Osteoblast (primary cell): ENCODE data around the gene ZMYM5. TPM values are rescaled to one million over a fixed set of nuclear protein-coding genes. Genes with fewer than 3 reads are reported as not detected.
A peak's percentile ranks its signal among the peaks of the same experiment; 100 is the strongest.

Source experiments
- DNase-seq: peaks from one replicate; pipeline ENCODE4 v3.0.0; 2011; ENCODE audit warnings: low spot score, mixed read lengths; ENCODE audit not compliant: insufficient read length; ENCODE audit errors: missing footprints
- H2AFZ ChIP-seq: 2 replicates; pipeline ENCODE4 v1.6.0; 2011; ENCODE audit warnings: mild to moderate bottlenecking, low read length
- H3K27ac ChIP-seq: 2 replicates; pipeline ENCODE4 v1.5.1; 2011; ENCODE audit warnings: mild to moderate bottlenecking, low read depth, low read length, moderate library complexity
- H3K27me3 ChIP-seq: 2 replicates; pipeline ENCODE4 v1.6.0; 2012; ENCODE audit warnings: mild to moderate bottlenecking, control low read depth, inconsistent platforms, low read length, moderate library complexity; ENCODE audit not compliant: insufficient read depth
- H3K36me3 ChIP-seq: 2 replicates; pipeline ENCODE4 v1.5.1; 2011; ENCODE audit warnings: mild to moderate bottlenecking, low read length, control low read depth, moderate library complexity; ENCODE audit not compliant: insufficient read depth
- H3K4me1 ChIP-seq: 2 replicates; pipeline ENCODE4 v1.5.1; 2011; ENCODE audit warnings: mild to moderate bottlenecking, low read length, control low read depth, moderate library complexity; ENCODE audit not compliant: insufficient read depth
- H3K4me2 ChIP-seq: 2 replicates; pipeline ENCODE4 v1.6.0; 2011; ENCODE audit warnings: mild to moderate bottlenecking, low read length; ENCODE audit not compliant: insufficient read depth
- H3K4me3 ChIP-seq: fragments of 200-600 bp; sonication (generic); 3 replicates; pipeline ENCODE4 v1.5.1; 2012; ENCODE audit warnings: mild to moderate bottlenecking, low read length, inconsistent platforms; ENCODE audit not compliant: insufficient read depth
- H3K79me2 ChIP-seq: 2 replicates; pipeline ENCODE4 v1.6.0; 2012; ENCODE audit warnings: mild to moderate bottlenecking, low read length, control low read depth, inconsistent platforms; ENCODE audit not compliant: insufficient read depth
- H3K9me3 ChIP-seq: 2 replicates; pipeline ENCODE4 v1.5.1; 2011; ENCODE audit warnings: low read depth, low read length, control low read depth
- H4K20me1 ChIP-seq: 2 replicates; pipeline ENCODE4 v1.6.0; 2012; ENCODE audit warnings: mild to moderate bottlenecking, low read length, control low read depth; ENCODE audit not compliant: insufficient read depth
- total RNA-seq: library from RNA; depleted of rRNA; stranded (reverse); fragments of >200 nt; gene quantifications from 2 replicates; pipeline ENCODE4 v1.2.3, GENCODE V29; 2012
- TF ChIP-seq, protein P1 (sequence below): IDR thresholded peaks from 2 replicates; pipeline ENCODE4 v1.5.1; 2011; ENCODE audit warnings: mild to moderate bottlenecking, low read depth, low read length, moderate library complexity; ENCODE audit errors: extremely low read depth

ZMYM5 gene
- total RNA-seq, 1 donor = 22.8 TPM

DNA sequence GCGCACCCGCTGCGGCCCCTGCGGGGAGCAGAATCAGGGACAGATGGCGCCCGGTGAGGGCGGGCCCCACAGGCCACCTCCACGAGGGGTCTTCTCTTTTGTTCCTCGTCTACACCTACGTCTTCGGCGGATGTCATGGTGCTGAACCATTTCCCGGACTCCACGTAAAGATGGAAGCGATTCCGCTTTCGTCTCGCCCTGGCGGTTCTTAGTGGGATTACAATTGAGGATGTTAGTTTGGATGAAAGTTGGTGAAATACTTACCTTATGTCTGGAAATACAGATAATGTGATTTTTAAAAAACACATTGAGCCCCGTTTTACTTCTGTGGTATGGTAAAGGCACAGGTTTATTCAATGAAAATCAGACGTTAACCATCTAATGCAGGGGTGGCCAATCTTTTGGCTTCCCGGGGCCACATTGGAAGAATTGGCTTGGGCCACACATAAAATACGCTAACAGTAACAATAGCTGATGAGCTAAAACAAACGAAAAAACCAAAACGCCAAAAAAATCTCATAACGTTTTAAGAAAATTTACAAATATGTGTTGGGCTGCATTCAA lies 1.4 kb upstream of the ZMYM5 start:
- Histone ChIP-seq H3K4me2 (peak overlapping the region; percentile 66), H3K9me3 (no peaks in the 10 kb centered on the region), H3K4me1 (peaks cover 18% of the 10 kb centered on the region), H3K4me3 (peak overlapping the region; percentile 98), H4K20me1 (peaks cover 19% of the 10 kb centered on the region), H3K36me3 (no peaks in the 10 kb centered on the region), H3K79me2 (peaks cover 34% of the 10 kb centered on the region), H3K27ac (peak overlapping the region; percentile 84), H2AFZ (peak overlapping the region; percentile 95), H3K27me3 (no peaks in the 10 kb centered on the region)
- peak; percentile 88 for DNase-seq
- TF ChIP-seq, protein P1, sequence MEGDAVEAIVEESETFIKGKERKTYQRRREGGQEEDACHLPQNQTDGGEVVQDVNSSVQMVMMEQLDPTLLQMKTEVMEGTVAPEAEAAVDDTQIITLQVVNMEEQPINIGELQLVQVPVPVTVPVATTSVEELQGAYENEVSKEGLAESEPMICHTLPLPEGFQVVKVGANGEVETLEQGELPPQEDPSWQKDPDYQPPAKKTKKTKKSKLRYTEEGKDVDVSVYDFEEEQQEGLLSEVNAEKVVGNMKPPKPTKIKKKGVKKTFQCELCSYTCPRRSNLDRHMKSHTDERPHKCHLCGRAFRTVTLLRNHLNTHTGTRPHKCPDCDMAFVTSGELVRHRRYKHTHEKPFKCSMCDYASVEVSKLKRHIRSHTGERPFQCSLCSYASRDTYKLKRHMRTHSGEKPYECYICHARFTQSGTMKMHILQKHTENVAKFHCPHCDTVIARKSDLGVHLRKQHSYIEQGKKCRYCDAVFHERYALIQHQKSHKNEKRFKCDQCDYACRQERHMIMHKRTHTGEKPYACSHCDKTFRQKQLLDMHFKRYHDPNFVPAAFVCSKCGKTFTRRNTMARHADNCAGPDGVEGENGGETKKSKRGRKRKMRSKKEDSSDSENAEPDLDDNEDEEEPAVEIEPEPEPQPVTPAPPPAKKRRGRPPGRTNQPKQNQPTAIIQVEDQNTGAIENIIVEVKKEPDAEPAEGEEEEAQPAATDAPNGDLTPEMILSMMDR = peak; percentile 62

DNA sequence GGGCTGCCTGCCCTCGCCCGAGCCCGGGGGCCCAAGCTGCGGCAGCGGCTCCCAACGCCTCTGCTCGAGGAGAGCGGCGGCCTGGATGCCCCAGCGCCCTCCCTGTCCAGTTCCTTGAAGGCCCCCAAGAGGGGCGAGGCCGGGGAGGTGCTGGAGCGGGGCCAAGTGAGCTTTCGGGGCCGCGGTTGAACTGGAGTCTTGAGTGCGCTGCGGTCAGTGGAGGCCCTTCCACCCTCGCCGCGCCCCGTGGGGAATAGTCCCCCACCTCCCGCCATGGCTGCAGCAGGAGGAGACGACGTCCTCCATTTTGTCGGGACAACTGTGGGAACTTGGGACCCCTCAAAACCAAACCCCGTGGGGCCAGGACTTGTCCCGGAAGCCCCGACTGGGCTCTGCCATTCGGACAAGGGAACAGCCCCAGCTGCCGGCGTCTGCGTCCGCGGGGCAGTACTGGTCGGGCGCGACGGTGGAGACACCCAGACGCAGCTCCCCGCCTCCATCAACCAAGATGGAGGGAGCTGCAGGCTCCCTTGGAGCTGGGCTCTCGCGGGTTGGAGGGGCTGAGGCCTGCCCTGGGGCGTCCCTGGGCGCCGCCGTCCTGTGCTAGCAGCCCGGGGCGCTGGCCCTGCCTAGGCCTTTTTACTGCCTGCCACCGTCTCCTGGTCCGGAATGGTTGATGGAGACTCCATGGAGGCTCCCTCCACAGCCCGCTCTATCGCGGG lies 736 bp upstream of the ZMYM5 start:
- H2AFZ ChIP-seq = peak overlapping the region; percentile 95
- H4K20me1 ChIP-seq = peaks cover 19% of the 10 kb centered on the region
- no peaks in the 10 kb centered on the region for H3K27me3 ChIP-seq
- peak overlapping the region; percentile 84 for H3K27ac ChIP-seq
- peak; percentile 95 for DNase-seq
- H3K36me3 ChIP-seq = no peaks in the 10 kb centered on the region
- TF ChIP-seq, protein P1 = no peak
- H3K9me3 ChIP-seq = no peaks in the 10 kb centered on the region
- peaks cover 41% of the 10 kb centered on the region for H3K79me2 ChIP-seq
- H3K4me1 ChIP-seq = peaks cover 18% of the 10 kb centered on the region
- peak overlapping the region; percentile 98 for H3K4me3 ChIP-seq
- H3K4me2 ChIP-seq = peak overlapping the region; percentile 66

DNA sequence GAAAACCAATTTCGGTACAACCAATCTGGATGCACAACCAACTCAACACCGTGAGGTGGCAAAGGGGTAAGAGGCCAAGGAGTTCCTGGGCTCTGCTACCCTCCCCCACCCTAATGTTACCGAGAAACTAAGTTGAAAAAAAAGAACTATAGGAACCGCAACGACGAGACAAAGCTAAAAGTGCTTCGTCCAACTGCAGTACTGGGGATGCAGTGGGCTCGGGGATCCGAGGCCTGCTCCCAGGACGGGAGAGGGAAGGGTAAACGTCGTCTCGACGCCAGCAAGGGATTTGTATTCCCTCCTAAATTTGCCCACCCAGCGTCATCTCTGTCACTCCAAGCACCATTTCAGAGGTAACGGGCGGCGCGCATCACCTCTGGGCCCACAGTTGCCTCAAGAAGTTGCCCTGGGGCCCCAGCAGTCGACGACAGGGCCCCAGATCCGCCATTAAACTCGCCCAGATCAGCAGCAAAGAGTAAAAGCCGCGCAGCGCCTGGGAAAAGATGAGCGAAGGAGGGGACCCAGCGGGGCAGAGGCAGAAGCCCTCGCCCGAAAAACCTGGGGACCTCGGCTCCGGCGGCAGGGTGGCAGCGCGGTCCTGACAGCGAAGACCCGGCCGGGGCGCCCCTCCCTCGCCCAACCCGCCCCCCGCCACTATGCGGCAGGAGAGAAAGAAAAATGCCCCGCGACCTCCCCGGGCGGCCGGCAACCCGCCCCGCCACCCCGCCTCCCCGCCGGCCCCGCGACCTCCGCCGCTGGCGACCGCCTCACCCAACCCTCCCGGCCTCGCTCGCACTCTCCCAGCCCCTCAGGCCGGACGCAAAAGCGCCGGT lies 752 bp downstream of the ZMYM5 start:
- Histone ChIP-seq H3K4me1 (peaks cover 18% of the 10 kb centered on the region), H3K9me3 (no peaks in the 10 kb centered on the region), H4K20me1 (peaks cover 28% of the 10 kb centered on the region), H3K27me3 (no peaks in the 10 kb centered on the region), H2AFZ (peak overlapping the region; percentile 97), H3K36me3 (peaks cover 12% of the 10 kb centered on the region), H3K4me3 (peak overlapping the region; percentile 98), H3K4me2 (peak overlapping the region; percentile 89), H3K27ac (peak overlapping the region; percentile 73), H3K79me2 (peaks cover 56% of the 10 kb centered on the region)
- TF ChIP-seq, protein P1 = no peak
- peak; percentile 92 for DNase-seq
